HK-2 (cell line): ENCODE data around the gene OXSR1.
"Not testable (repeated sequence)": the region's sequence is repeated elsewhere in the genome, so short reads cannot be mapped to it uniquely, and the experiment has no call there.

Source experiments
- DNase-seq: peaks from one replicate; pipeline ENCODE4 v3.0.0-alpha.2; 2018; ENCODE audit not compliant: unreplicated experiment

OXSR1 gene

GRCh38 chr3:38224357-38224756 is 59.0 kb downstream of the OXSR1 start:
- no peak for DNase-seq

- DNase-seq: no peak
Measured at GRCh38 chr3:38226273-38226672, 60.9 kb downstream of the OXSR1 start.

- no peak for DNase-seq
Measured at GRCh38 chr3:38227989-38228388, 62.7 kb downstream of the OXSR1 start.

GRCh38 chr3:38229036-38229435 is 63.7 kb downstream of the OXSR1 start:
- DNase-seq: no peak

GRCh38 chr3:38232701-38233100 is 67.4 kb downstream of the OXSR1 start:
- DNase-seq: no peak

GRCh38 chr3:38235466-38235865 is 70.1 kb downstream of the OXSR1 start:
- no peak for DNase-seq

GRCh38 chr3:38238416-38239008 is 73.2 kb downstream of the OXSR1 start:
- DNase-seq: no peak

GRCh38 chr3:38242812-38243211 is 77.5 kb downstream of the OXSR1 start:
- DNase-seq: not testable (repeated sequence)

GRCh38 chr3:38245930-38246329 is 80.6 kb downstream of the OXSR1 start:
- no peak for DNase-seq

GRCh38 chr3:38247366-38248035 is 82.2 kb downstream of the OXSR1 start:
- DNase-seq: peak; percentile 33

GRCh38 chr3:38250198-38250597 is 84.9 kb downstream of the OXSR1 start:
- no peak for DNase-seq

- no peak for DNase-seq
Measured at GRCh38 chr3:38251197-38251596, 85.9 kb downstream of the OXSR1 start.

- no peak for DNase-seq
Measured at GRCh38 chr3:38253704-38254103, 88.4 kb downstream of the OXSR1 start.

GRCh38 chr3:38254872-38255271 is 89.5 kb downstream of the OXSR1 start:
- no peak for DNase-seq

- no peak for DNase-seq
Measured at GRCh38 chr3:38255627-38256026, 90.3 kb downstream of the OXSR1 start.

GRCh38 chr3:38257583-38257982 is 92.2 kb downstream of the OXSR1 start:
- no peak for DNase-seq

- no peak for DNase-seq
Measured at GRCh38 chr3:38260474-38260873, 95.1 kb downstream of the OXSR1 start.

- DNase-seq: no peak
Measured at GRCh38 chr3:38264353-38264771, 99.0 kb downstream of the OXSR1 start.

GRCh38 chr3:38264779-38265178 is 99.4 kb downstream of the OXSR1 start:
- DNase-seq: no peak

- DNase-seq: no peak
Measured at GRCh38 chr3:38265604-38266307, 100.4 kb downstream of the OXSR1 start, which contains the start of gene SLC22A13. SLC22A13 (plus strand) TSS chr3:38265812; CDS start chr3:38265861, 49 bp downstream.

- no peak for DNase-seq
Measured at GRCh38 chr3:38266810-38267209, 101.5 kb downstream of the OXSR1 start.

GRCh38 chr3:38267662-38268061 is 102.3 kb downstream of the OXSR1 start:
- DNase-seq: no peak

GRCh38 chr3:38268087-38268486 is 102.8 kb downstream of the OXSR1 start:
- DNase-seq: no peak
